Glomerular visceral epithelial cell (primary cell): ENCODE data around the gene AKAP13.

ENCODE experiments used
- DNase-seq: peaks from one replicate; pipeline ENCODE4 v3.0.0-alpha.2; 2016; ENCODE audit errors: extremely low spot score

The AKAP13 gene

GRCh38 chr15:85383470-85384148, 3.2 kb downstream of the AKAP13 start:
- no peak for DNase-seq

- no peak for DNase-seq
Measured at GRCh38 chr15:85386261-85386660, 5.9 kb downstream of the AKAP13 start.

GRCh38 chr15:85388566-85389305, 8.3 kb downstream of the AKAP13 start:
- DNase-seq, result no peak

- no peak for DNase-seq
Measured at GRCh38 chr15:85389306-85389650, 8.9 kb downstream of the AKAP13 start.

GRCh38 chr15:85389772-85390171, 9.4 kb downstream of the AKAP13 start:
- DNase-seq, result no peak

GRCh38 chr15:85393210-85393609, 12.8 kb downstream of the AKAP13 start:
- no peak for DNase-seq

GRCh38 chr15:85394554-85395333, 14.3 kb downstream of the AKAP13 start:
- DNase-seq, result no peak

- DNase-seq, result no peak
Measured at GRCh38 chr15:85396554-85396953, 16.2 kb downstream of the AKAP13 start.

GRCh38 chr15:85397151-85397550, 16.7 kb downstream of the AKAP13 start:
- DNase-seq, result no peak

GRCh38 chr15:85397926-85398325, 17.5 kb downstream of the AKAP13 start:
- no peak for DNase-seq

- DNase-seq, result no peak
Measured at GRCh38 chr15:85398822-85399221, 18.4 kb downstream of the AKAP13 start.

- no peak for DNase-seq
Measured at GRCh38 chr15:85399627-85400026, 19.2 kb downstream of the AKAP13 start.

GRCh38 chr15:85400606-85401005, 20.2 kb downstream of the AKAP13 start:
- no peak for DNase-seq

- no peak for DNase-seq
Measured at GRCh38 chr15:85401108-85401774, 20.8 kb downstream of the AKAP13 start.

GRCh38 chr15:85402195-85402881, 21.9 kb downstream of the AKAP13 start:
- no peak for DNase-seq

GRCh38 chr15:85403745-85404144, 23.3 kb downstream of the AKAP13 start:
- no peak for DNase-seq

GRCh38 chr15:85404176-85404917, 23.9 kb downstream of the AKAP13 start:
- DNase-seq, result no peak

GRCh38 chr15:85404918-85405866, 24.8 kb downstream of the AKAP13 start:
- no peak for DNase-seq

- no peak for DNase-seq
Measured at GRCh38 chr15:85406916-85407315, 26.5 kb downstream of the AKAP13 start.
